Measurements from ENCODE around the gene CPTP.

Gene CPTP

GRCh38 chr1:1298861-1299685 is 25.5 kb upstream of the CPTP start:
- no peak overlapping the region for H3K4me3 ChIP-seq (ENCODE audit: low read depth, low read length)
- TF ChIP-seq CTCF (IDR thresholded peaks at IDR 0.05; ENCODE audit: borderline replicate concordance, insufficient read depth, low read depth, low read length) = no peak

- no peak overlapping the region for H3K4me3 ChIP-seq (ENCODE audit: low read depth, low read length)
- TF ChIP-seq CTCF (IDR thresholded peaks at IDR 0.05; ENCODE audit: borderline replicate concordance, insufficient read depth, low read depth, low read length) = peak; percentile 80
Measured at GRCh38 chr1:1299686-1300351, 24.8 kb upstream of the CPTP start.

GRCh38 chr1:1300352-1300739 is 24.3 kb upstream of the CPTP start:
- no peak overlapping the region for H3K4me3 ChIP-seq (ENCODE audit: low read depth, low read length)
- TF ChIP-seq CTCF (IDR thresholded peaks at IDR 0.05; ENCODE audit: borderline replicate concordance, insufficient read depth, low read depth, low read length) = no peak

GRCh38 chr1:1302006-1302430 is 22.6 kb upstream of the CPTP start:
- peak; percentile 63 for TF ChIP-seq CTCF (IDR thresholded peaks at IDR 0.05; ENCODE audit: borderline replicate concordance, insufficient read depth, low read depth, low read length)
- H3K4me3 ChIP-seq (ENCODE audit: low read depth, low read length) = no peak overlapping the region

GRCh38 chr1:1302951-1303509 is 21.6 kb upstream of the CPTP start:
- TF ChIP-seq CTCF (IDR thresholded peaks at IDR 0.05; ENCODE audit: borderline replicate concordance, insufficient read depth, low read depth, low read length) = no peak
- no peak overlapping the region for H3K4me3 ChIP-seq (ENCODE audit: low read depth, low read length)

- no peak for TF ChIP-seq CTCF (IDR thresholded peaks at IDR 0.05; ENCODE audit: borderline replicate concordance, insufficient read depth, low read depth, low read length)
- no peak overlapping the region for H3K4me3 ChIP-seq (ENCODE audit: low read depth, low read length)
Measured at GRCh38 chr1:1303736-1304135, 20.9 kb upstream of the CPTP start.
